ENCODE measurements around the gene LRRC71.

LRRC71 gene

DNA sequence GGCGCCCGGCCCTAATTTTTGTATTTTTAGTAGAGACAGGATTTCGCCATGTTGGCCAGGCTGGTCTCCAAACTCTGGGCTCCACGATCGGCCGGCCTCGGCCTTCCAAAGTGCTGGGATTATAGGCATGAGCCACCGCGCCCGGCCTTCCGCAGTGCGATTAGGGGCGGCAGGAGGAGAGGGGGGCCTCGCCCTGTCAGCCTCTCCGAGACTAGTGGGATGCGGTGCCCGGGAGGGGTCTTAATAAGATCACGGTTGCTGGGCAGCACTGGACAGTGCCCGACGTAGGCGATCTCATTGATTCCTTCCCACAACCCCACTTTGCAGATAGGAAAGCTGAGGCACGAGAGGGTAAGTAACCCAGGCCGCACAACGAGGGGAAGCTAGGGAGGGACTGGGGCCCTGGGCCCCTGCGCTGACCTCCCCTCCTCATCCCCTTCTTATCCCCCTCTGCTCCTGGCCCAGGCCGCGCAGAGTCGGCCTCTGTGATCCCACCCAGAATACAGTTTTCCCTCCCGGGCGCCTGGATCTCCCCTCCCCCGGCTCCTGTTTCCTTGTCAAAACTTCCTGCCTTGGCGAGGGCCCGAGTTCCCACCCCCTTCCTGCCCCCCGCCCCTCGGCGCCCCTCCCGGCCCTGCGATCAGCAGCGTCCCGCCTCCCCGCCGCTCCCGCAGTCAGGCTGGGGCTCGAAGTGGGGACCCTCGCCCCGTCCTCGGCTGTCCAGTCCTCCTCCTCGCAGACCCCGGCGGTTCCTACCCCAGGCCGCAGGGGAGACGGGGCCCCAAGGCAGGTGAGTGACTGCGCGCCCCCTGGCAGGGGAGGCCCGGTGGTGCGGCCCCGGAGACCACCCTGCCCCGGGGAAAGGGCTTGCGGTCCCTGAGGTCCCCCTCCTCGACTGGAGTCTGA is 27.1 kb upstream of the LRRC71 start, which contains the start of gene PEAR1:
PEAR1 (plus strand) TSS at position 671 of the 906 bp plus-strand sequence. CDS start 10,209 bp downstream, outside the sequence.
- no peak for DNase-seq

DNA sequence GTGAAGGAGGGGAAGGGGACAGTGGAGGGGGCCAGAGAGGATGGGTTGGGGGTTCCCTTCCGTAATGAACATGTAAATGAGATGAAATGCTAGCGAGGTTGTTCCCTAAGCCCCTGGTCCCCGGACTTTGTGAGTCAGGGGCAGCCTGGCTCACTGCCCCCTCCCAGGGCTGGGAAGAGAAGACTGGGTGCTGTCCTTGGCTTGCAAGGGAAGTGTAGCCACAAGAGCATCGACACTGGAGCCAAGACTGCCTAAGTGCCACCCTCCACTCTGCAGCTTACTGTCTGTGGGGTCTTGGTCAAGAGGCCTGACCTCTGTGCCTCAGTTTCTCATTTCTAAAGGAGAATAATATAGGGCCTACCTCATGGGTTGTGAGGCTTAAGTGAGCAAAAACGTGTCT is 26.4 kb upstream of the LRRC71 start:
- no peak for DNase-seq

DNA sequence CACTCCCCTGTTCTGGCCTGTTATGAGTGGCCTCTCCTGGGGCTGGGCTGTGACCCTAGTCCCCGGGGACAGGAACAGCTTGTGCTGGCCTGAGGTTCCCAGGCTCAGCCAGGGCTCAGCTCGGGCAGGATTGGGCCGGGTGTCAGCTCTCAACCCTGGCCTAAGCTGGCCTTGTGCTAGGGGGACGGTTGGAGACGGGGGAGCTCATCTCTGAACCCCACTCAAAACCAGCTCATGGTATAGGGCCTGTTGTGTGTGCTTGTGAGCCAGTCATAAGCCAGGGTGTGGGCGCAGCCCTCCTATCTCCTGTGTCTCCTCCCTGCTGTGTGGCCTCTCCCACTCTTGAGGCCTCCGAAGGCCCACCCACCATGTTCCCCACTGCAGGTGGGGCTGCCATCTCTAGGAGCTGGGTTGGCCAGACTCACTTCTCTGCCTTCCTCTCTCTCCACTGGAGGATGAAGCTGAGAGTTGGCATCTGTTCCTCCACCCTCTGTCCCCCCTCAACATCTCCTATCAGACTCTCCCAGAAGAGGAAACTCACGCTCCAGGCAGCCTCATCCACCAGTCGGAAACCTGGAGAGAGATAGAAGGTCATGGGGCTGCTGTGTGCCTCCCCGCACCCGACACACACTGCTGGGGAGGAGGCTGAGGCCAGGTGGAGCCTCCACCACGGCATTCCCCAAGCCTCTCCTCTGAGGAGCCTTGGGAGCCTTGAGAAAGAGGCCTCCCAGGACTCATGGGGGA is 25.5 kb upstream of the LRRC71 start:
- no peak for DNase-seq

DNA sequence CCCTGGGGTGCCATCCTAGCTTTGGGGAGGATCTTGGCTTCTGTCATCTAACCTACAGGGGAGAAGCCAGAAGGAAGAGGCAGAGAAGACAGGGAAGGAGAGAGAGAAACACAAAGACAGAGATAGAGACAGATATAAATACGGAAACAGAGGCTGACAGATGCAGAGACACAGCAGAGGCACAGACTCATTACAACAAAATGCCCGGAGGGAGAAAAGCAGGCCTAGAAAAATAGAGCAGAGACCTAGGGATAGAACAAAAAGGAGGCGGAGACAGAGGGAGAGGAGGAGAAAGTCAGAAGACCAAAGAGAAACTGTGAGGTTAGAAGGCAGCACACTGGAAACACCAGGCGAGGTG is 25.0 kb upstream of the LRRC71 start:
- DNase-seq, result no peak

DNA sequence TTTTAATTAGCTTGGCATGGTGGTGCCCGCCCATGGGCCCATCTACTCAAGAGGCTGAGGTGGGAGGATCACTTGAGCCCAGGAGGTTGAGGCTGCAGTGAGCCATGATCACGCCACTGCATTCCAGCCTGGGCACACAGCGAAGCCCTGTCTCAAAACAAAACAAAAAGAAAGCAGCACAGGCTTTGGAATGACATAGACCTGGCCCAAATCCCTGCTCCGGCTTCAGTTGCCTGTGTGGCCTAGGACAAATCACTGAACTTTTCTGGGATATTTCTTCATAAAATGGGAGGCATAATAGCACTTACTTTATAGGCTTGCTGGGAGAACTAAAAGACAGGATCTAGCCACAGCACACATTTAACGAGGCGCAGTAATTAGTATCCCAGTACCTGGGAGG is 24.5 kb upstream of the LRRC71 start:
- no peak for DNase-seq

DNA sequence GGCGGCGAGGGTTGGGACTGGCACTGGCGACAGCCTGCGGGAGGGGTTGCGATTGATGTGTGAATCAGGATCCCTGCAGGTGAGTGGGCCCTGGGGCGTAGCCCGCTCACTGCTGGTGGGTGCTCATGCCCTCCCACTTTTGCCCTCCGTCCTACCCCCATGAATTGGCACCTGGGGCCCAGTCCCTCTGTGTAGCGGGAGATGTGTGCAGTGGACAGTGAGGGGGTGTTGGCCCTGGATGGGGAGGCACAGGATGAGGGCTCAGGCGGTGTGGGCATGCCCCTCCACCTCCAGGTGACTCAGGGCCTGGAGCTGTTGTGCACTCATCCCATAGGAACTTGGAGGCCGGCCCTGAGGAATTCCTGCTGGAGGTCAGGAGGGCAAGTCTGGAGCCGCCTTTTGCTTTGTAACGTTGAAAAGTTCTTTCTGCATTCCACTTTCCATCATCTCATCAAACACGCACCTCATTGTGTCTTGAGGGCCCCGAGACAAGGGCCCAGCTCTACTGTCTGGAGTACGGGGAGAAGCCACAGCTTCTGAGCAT is 23.9 kb upstream of the LRRC71 start:
- DNase-seq, result no peak

DNA sequence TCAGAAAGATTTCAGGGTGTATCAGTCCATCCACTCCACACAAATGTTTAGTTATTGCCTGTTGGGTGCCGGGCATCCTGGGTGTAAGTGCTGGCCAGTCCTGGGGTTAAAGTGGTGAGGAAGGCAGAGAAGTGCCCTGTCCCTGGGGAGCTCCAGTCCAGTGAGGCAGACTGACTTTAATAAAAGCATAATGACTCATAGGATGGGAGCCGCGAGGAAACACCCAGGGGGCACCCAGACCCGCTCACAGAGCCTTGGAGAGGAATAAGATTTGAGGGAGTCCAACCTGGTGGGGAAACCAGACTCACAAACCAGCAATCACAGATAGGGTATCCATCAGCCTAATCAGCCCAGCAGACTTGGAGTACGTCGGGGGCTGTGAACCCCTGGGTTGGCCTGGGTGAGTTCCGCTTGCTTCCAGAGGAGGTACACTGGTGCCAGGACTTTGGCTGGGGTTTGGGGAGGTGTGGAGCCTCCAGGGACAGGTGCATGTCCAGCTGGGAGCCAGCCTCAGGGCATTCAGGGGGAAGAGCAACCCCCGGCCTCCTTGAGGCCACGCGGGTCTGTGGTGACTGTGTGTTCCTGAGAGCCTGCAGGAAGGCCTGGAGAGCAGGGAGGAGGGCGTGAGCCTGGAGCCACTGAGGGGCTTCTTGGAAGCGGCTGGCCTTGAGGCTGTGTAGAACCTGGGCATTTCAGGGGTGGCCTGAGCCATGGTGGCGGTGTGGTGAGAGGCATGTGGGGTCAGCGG is 23.2 kb upstream of the LRRC71 start:
- no peak for DNase-seq

DNA sequence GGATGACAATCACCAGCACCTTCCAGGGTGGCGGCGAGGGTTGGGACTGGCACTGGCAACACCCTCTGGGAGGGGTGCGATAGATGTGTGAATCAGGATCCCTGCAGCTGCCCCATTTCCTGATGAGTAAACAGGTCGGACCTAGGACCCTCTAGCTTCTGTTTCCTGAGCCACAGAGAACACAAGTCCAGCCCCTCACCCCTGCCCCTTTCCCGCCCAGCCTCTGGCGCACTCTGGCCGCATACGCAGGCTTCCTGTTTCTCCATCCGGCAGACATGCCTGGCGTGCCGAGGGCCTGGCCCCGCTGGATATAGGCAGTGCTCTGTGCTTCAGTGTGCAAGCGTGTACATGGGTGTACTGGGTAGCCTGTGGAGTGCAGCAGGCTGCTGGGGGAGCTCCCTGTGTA is 22.3 kb upstream of the LRRC71 start:
- DNase-seq, result no peak

DNA sequence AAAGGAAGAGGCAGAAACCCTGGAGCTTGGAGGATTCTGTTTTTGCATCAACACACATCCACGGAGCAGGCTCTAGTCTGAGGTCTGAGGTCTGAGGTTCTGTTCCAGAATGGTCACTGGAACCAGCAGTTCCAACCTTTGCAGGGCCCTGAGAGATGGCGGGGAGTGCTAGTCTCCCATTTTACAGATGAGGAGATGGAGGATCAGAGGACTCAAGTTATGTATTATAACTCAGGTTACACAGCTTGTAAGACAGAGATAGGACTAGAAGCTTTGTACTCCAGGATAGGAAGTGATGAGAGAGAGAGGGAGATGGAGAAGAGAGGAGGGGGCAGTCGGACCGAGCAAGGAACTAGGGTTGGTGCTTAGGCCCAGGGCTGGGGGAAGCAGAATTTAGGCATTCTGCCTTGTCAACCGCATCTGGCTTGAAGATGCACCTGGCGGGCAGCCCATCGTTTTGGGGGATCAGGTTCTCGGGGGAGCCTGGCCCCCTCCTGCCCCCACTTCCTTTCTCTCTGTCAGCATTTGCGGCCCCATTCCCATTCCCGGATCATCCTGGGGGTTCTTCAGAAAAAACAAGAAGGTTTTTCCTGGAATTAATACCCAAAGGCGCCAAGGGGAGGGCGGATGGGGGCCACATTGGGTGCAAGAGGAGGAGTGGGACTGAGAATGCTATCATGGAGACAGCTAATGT is 21.3 kb upstream of the LRRC71 start:
- no peak for DNase-seq

DNA sequence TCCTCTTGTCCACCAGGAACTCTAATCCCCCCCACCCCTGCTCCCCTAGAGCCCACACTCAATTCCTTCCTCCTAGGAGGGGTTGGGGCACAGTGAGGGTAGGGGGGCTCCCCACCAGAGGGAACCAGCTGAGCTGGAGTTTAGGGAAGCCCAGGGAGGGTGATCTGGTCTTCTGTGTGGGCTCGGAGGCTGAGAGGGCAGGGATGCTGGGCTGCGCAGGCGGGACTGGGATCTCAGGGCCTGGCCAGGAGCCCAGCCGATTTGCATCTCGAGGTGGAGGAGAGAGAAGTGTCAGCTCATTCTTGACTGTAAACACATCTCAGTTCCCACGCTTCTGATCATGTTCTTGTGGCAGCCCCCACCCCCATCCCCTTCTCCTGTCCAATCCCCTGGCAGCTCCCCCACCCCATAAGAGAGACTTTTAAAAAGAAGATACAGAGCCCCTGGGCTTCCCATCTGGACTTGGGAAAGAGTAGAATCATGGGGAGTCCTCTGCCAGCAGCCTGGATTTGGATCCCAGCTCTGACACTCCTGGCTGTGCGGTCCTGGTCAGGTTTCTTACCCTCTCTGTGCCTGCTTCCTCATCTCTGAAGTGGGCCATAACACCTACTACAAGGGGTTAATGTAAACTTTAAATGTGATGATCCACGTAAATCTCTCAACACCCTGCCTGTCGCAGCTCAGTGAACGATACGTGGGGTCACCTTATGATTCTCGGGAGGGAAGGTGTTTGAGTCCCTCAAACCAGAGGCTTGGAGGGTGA is 20.3 kb upstream of the LRRC71 start:
- no peak for DNase-seq

DNA sequence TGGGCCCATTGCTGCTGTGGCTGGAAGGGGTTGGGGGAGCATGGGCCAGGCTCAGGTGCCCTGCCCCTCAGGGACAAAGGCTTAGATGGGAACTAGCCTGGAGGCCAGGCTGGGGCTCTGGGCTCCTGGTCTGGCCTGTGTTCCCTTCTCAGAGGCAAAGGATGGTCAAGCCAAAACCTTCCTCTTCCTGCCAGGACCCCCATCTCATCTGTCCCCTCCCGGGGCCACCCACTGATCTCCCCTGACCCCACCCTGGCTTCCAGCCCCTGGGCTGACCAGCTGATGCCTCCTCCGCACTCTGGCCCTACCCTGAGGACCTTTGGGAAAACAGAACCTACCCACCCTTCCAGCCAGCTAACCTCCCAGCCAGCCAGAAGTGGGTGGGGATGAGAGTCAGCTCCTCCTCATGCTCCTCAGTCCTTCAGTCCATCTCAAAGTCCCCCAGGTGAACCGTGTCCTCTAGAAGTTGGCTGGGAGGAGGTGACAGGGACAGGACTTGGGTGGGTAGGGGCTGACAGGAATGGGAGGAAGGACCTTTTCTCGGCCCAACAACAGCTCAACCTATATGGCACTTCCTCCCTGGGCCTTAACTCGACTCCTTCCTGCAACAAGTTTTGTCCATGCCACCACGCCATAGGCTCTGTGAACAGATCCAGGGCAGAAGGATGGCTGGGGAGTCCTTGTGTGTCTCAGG is 19.4 kb upstream of the LRRC71 start:
- no peak for DNase-seq

DNA sequence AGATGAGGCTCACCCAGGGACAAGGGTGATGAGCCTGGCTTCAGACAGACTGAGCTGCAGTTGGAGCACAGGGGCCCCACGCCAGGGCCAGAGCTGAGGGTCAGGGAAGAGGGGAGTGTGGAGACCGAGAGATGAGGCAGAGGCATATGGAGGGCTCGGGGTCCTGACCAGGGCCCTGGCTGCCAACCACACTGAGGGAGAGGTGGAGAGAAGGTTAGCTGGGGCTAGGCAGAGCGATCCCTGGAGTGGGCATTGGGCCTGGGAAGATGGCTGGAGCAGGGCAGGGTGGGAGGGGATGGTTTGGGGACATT is 18.9 kb upstream of the LRRC71 start:
- no peak for DNase-seq

DNA sequence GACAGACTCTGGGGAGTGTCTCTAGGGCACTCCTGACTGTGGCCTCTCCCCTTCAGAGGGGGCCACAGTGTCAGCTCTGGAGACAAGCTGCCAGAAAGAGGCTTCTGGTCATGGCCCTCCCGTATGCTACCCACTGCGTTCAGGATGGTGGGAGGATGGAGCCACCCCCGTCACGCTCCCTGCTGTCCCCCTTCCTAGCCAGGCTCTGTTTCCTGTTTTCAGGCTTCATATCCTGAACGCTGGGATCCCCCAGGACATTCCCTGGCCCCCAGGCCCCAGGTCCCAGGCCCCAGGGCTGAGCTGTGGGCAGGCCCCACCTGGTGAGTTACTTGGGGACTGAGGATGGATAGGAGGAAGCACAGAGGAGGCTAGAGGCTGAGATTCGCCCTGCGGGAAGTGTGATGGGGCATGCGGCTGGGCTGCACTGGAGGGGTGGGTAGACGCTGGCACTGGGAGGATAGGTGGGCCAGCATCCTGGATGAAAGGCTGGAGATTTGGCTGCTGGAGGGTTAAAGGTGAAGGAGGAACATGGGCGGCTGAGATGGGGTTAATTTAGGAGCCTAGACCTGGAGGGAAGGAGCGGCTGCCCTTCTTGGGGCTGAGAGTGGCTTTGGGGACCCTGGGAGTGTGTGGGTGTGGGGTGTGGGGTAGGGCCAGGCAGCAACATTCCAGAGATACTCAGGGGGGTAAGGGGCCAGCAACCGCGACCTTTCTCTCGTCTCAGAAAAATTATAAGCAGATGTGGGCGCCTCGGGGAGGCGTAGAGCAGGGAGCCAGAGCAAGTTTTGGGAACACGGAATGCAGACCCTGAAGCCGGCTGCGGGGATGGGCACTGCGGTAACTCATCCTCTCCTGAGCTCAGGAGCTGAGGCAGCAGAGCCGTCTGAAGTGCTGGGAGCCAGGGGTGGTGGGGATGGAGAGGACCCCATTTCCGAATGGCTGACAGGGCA is 18.2 kb upstream of the LRRC71 start:
- DNase-seq, result no peak

DNA sequence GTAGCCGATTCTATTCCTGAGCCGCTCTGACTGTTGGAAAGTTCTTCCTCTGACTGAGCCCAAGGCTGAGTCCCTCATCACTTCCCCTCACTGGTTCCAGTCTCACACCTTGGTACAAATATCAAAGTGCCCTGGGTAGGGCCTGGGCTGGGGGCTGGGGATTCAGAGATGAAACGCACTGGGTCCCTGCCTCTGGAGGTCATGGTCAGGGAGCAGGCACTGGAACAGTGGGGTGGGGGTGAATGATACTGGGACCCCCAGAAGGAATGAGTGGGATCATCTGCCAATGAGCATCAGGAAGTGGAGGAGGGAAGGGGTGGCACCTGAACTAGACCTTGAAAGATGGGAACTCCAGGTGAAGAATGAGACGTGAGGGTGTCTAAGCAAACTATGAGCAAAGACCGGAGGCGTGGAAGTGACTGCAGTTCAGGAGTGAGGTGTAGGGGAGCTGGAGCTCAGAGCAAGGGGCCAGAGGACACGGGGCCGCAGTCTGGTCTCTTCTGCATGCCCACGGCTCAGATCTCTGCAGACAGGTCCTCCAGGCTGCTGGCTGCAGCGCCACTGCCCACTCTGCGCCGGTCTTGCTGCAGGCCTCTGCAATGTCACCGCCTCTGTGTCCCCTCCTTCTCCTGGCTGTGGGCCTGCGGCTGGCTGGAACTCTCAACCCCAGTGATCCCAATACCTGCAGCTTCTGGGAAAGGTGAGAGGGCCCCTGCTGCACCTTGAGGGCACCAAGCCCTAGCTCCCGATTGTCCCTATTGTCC is 16.9 kb upstream of the LRRC71 start:
- DNase-seq, result no peak

DNA sequence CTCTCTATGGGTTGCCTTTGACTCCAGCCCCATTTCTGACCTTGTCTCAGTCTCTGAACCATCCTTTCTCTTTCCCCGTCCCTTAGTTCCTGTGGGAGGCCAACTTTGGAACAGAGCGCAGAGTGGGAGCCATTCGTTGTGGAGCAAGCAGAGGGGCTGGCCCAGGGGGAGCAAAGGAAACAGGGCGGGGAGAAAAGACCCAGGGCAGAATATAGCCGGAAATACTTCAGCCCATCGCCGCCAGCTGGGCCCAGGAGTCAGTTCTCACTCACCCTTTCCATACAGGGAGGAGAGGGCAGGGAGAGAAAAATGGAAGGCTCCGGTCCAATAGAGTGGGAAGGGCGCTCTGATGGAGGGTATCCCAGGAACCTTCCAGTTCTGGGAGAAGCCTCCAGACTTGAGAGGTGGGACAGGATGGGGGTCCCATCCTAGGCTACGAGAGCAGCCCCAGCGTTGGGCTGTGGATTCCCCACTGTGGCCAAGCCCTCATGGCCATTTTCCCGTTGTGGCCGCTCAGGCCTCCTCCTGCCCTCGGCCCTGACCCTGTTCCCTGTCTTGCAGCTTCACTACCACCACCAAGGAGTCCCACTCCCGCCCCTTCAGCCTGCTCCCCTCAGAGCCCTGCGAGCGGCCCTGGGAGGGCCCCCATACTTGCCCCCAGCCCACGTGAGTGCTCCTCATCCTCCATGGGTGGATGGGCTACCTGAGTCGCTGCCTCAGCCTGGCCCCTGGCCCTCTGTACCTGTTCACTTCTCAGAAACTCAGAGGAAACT is 16.1 kb upstream of the LRRC71 start:
- no peak for DNase-seq

DNA sequence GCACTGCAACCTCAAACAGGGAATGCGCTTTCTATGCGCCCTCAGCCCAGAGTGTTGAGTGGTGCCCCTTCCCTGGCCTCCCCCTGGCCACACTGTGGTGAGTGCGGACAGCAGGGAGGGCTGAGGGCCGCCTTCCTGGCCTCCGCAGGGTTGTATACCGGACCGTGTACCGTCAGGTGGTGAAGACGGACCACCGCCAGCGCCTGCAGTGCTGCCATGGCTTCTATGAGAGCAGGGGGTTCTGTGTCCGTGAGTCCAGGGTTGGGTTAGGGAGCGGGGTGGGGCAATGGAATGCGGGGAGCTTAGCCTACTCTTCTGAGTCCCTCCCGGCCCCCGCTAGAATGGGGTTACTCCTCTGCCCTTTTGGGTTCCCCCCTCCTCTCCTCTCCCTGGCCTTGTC is 15.3 kb upstream of the LRRC71 start:
- no peak for DNase-seq

DNA sequence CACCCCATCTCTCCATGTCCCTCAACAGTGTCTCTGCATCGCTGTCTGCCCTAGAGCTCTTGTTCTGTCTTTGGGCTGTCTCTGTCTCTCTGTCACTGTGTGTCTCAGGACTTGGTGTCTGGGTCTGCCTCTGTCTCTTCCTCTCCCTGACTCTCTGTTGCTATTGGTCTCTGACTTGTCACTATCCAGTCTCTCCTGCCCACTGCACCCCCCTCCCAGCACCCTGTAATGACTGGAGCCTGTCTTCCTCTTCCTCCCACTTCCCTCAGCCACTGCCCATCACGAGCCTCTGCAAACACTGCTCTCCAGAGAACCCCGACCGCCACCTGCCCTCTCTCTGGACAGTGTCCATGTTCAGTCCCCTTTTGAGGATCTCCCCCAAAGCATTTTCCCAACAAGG is 14.8 kb upstream of the LRRC71 start:
- no peak for DNase-seq

DNA sequence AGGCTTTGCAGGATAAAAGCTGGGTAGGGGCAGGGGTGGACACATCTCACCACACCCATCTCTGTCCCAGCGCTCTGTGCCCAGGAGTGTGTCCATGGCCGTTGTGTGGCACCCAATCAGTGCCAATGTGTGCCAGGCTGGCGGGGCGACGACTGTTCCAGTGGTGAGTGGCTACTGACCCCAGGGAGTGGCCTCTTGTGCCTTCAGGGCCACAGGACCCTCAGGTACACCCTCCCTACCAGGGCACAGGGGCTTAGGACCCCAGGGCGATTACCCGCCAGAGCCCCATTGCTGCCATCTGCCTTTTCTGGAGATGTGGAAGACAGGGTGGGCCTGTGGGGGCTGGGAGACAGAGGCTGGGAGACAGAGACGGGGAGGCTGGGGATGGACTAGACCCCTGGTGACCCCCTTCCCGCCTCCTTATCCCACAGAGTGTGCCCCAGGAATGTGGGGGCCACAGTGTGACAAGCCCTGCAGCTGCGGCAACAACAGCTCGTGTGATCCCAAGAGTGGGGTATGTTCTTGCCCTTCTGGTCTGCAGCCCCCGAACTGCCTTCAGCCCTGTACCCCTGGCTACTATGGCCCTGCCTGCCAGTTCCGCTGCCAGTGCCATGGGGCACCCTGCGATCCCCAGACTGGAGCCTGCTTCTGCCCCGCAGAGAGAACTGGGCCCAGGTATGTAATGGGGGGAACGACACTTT is 14.1 kb upstream of the LRRC71 start:
- no peak for DNase-seq
